HFFc6 (cell line): ENCODE data around the gene PUSL1. TPM values are rescaled to one million over a fixed set of nuclear protein-coding genes. Genes with fewer than 3 reads are reported as not detected.

Source experiments
- DNase-seq: peaks from one replicate; pipeline ENCODE4 v3.0.0-alpha.2; 2018
- H3K27ac Mint-ChIP-seq: 2 replicates; pipeline ENCODE4 v1.8.0; 2020; ENCODE audit warnings: mild to moderate bottlenecking, mixed read lengths
- H3K27me3 Mint-ChIP-seq: 2 replicates; pipeline ENCODE4 v1.8.0; 2021; ENCODE audit warnings: mild to moderate bottlenecking, moderate library complexity, mixed read lengths; ENCODE audit not compliant: insufficient read depth
- H3K36me3 Mint-ChIP-seq: 2 replicates; pipeline ENCODE4 v1.8.0; 2021; ENCODE audit warnings: low read depth, mixed read lengths
- H3K4me1 Mint-ChIP-seq: 2 replicates; pipeline ENCODE4 v1.8.0; 2020; ENCODE audit warnings: low read depth, mixed read lengths
- H3K4me3 Mint-ChIP-seq: 2 replicates; pipeline ENCODE4 v1.8.0; 2020; ENCODE audit warnings: mild to moderate bottlenecking, moderate library complexity, mixed read lengths
- H3K9me3 Mint-ChIP-seq: 2 replicates; pipeline ENCODE4 v1.8.0; 2020; ENCODE audit warnings: mild to moderate bottlenecking, mixed read lengths
- total RNA-seq, 6 experiments: library from RNA; stranded (reverse); fragmentation: NEBNext Ultra II Directional; extraction: Animal tissue kit (Norgen Biotek cat#: 25700); gene quantifications; 2 replicates in 1 of 6; 3 replicates in 5 of 6; pipeline ENCODE4 v1.2.3, GENCODE V29; 2021
- TF ChIP-seq, protein P1 (sequence below): fragments of 200-600 bp; sonication (generic); IDR thresholded peaks from 2 replicates; pipeline ENCODE4 v1.5.0; 2021; ENCODE audit warnings: antibody characterized with exemption, mild to moderate bottlenecking

Gene PUSL1
- total RNA-seq, 6 experiments from 2014 or later, result 23.5 to 28.7 (median 25.6) TPM

DNA sequence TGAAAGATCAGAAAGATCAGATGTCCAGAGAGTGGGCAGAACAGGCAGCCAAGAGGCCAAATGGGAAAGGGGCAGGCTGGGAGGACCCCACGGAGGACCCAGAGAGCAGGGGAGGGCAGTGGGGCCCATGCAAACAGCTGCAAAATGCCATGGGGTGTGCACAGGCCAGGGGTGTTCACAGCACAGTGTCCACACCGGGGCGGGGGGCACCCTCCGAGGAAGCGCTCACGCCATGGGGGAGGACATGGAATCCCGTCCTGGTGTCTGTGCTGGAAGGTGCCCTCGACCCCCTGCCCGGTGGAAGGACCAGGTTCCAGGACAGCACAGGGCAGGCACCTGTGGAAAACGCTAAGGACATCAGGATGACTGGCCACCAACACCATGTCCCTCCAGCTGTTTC, 14.6 kb downstream of the PUSL1 start:
- TF ChIP-seq, protein P1, sequence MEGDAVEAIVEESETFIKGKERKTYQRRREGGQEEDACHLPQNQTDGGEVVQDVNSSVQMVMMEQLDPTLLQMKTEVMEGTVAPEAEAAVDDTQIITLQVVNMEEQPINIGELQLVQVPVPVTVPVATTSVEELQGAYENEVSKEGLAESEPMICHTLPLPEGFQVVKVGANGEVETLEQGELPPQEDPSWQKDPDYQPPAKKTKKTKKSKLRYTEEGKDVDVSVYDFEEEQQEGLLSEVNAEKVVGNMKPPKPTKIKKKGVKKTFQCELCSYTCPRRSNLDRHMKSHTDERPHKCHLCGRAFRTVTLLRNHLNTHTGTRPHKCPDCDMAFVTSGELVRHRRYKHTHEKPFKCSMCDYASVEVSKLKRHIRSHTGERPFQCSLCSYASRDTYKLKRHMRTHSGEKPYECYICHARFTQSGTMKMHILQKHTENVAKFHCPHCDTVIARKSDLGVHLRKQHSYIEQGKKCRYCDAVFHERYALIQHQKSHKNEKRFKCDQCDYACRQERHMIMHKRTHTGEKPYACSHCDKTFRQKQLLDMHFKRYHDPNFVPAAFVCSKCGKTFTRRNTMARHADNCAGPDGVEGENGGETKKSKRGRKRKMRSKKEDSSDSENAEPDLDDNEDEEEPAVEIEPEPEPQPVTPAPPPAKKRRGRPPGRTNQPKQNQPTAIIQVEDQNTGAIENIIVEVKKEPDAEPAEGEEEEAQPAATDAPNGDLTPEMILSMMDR, result no peak
- Mint-ChIP-seq H3K27ac (peak overlapping the region; percentile 82), H3K27me3 (peaks cover 18% of the 10 kb centered on the region), H3K9me3 (no peaks in the 10 kb centered on the region), H3K4me1 (peaks cover 46% of the 10 kb centered on the region), H3K36me3 (peaks cover 4% of the 10 kb centered on the region), H3K4me3 (peak overlapping the region; percentile 90)
- DNase-seq, result no peak

DNA sequence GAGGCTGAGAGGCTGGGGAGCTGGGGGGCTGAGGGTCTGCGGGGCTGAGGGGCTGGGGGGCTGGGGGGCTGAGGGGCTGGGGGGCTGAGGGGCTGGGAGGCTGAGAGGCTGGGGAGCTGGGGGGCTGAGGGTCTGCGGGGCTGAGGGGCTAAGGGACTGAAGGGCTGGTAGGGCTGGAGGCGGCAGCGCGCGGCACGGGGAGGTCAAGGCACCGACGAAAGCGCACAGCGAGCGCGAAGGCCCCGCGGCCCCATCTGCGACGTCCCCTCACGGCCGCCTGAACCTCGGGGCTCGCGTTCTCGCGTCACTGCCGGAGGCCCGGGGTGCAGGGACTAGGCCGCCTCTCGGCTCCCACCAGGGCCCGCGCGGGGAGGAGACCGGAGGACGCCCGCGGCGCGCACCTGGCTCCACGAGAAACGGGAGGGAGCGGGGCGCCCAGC, 15.7 kb downstream of the PUSL1 start:
- TF ChIP-seq, protein P1, result no peak
- DNase-seq, result no peak
- Mint-ChIP-seq H3K4me1 (peaks cover 36% of the 10 kb centered on the region), H3K36me3 (peaks cover 4% of the 10 kb centered on the region), H3K4me3 (peak overlapping the region; percentile 84), H3K9me3 (no peaks in the 10 kb centered on the region), H3K27ac (peak overlapping the region; percentile 83), H3K27me3 (peaks cover 18% of the 10 kb centered on the region)

DNA sequence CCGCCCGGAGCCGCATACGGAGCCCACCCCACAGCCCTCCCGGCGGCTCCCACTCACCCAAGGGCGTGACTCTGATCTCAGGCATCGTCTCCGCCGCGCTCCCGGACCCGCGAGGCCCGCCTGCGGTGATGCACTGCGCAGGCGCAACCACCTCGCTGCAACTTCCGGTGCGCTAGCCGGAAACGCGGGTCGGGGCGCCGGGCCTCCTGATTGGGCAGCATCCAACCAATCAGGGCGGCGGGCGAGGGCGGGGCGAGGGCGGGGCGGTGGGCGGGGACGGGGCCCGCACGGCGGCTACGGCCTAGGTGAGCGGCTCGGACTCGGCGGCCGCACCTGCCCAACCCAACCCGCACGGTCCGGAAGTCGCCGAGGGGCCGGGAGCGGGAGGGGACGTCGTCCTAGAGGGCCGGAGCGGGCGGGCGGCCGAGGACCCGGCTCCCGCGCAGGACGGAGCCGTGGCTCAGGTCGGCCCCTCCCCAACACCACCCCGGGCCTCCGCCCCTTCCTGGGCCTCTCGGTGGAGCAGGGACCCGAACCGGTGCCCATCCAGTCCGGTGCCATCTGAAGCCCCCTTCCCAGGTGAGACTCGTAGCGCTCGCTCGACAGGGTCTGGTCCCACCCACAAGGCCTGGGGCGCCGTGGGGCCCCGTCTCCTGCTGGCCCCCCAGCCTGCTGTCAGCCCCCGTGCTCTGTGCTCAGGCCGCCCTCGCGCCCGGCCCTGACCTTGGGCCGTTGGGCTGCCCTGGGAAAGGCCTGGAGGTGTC, 16.3 kb downstream of the PUSL1 start, which contains the start of the genes CPTP and INTS11:
Gene CPTP (plus strand): TSS at position 279 of the 764 bp plus-strand sequence. CDS start 2,109 bp downstream, outside the sequence.
Gene INTS11 (minus strand): TSS at position 137 of the 764 bp plus-strand sequence. CDS start 52 bp downstream, at position 85.
- Mint-ChIP-seq H3K4me1 (peaks cover 31% of the 10 kb centered on the region), H3K27me3 (peaks cover 19% of the 10 kb centered on the region), H3K9me3 (peaks cover 2% of the 10 kb centered on the region), H3K4me3 (peak within 1 kb of the TSS; percentile 90), H3K36me3 (peaks cover 5% of the 10 kb centered on the region; the same call in 1 of the 2 replicates), H3K27ac (peak within 1 kb of the TSS; percentile 83)
- peak; percentile 89 for DNase-seq
- TF ChIP-seq, protein P1, result no peak

DNA sequence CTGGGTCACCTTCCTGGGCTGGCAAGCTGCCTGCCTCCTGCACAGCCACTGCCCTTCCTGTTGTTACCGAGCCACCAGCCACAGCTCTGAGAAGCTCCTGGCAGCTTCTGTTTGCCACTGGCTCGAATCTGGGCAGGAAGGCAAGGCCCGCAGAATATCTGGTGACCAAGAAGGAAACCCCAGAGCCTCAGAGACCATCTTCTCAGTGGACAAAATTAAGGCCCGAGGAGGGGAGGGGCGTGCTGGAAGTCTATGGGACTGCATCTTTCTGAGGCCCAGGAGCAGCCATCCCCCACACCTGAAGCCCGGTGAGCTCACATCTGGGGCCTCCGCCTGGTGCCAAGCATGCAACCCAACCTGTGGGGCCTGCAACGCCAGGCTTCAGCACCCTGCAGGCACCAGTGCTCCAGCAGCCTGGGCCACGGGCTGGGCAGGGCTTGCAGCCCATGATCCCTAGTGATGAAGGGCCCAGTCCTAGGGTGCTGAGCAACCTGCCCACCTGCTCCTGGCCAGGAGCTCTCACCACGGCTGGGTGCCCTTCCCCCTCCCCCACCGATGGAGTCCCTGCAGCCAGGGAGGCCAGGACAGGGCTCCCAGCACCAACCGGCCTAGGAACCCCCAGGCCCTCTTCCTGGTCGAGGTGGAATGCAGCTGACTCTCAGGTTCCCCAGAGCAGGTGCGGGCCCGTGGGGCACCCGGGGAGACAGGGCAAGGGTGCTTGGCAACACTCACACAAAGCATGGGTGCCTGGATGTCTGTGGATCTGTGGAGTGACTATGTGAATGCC, 17.1 kb downstream of the PUSL1 start:
- DNase-seq, result no peak
- Mint-ChIP-seq H3K27ac (peak overlapping the region; percentile 68), H3K27me3 (peaks cover 19% of the 10 kb centered on the region), H3K36me3 (peaks cover 8% of the 10 kb centered on the region), H3K4me3 (peak overlapping the region; percentile 83), H3K4me1 (peaks cover 31% of the 10 kb centered on the region), H3K9me3 (peaks cover 6% of the 10 kb centered on the region)
- TF ChIP-seq, protein P1, result no peak

DNA sequence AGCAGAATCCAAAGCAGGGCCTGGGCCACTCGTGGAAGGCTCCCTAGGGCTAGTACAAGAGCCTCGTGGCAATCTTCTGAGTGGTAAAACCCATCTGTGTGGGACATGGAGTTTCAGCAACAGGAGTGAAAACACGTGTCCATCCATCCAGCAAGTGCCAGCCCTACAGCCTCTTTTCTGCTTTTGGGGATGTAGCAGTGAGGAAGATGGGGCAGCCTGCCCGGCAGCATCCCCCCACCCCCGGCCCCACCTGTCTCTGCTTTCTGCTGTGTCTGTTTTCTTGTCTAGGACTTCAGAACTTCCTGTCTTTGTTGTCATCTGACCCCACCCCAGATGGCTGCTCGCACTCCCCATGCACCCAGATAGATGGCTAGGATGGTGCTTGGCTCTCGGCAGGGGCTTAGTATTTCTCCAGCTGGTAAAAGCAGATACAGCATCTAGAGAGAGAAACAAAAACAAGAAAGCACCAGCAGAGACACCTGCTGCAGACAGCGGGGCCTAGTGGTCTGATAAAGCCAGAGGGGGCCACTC, 17.7 kb downstream of the PUSL1 start:
- TF ChIP-seq, protein P1, result no peak
- peaks cover 31% of the 10 kb centered on the region for H3K4me1 Mint-ChIP-seq
- H3K36me3 Mint-ChIP-seq, result peaks cover 8% of the 10 kb centered on the region
- peak overlapping the region; percentile 83 for H3K4me3 Mint-ChIP-seq
- no peak for DNase-seq
- peaks cover 24% of the 10 kb centered on the region for H3K27me3 Mint-ChIP-seq
- no peak overlapping the region for H3K27ac Mint-ChIP-seq
- H3K9me3 Mint-ChIP-seq, result peaks cover 6% of the 10 kb centered on the region
